OCI-LY3 (cell line): ENCODE measurements around the gene LCE2C.

ENCODE experiments used
- CTCF ChIP-seq: fragments of 200-600, 300-600 bp; sonication (generic); IDR thresholded peaks from 2 replicates; pipeline ENCODE4 v1.5.1; 2014; ENCODE audit warnings: antibody characterized with exemption, low read length, low read depth
- EZH2phosphoT487 ChIP-seq: fragments of 200-600 bp; shearing (Covaris generic); IDR thresholded peaks from 2 replicates; pipeline ENCODE4 v1.6.1; 2018; ENCODE audit warnings: antibody characterized with exemption, mixed run types, low read depth

- TF ChIP-seq CTCF (no peak), EZH2phosphoT487 (no peak)
Measured at GRCh38 chr1:152697701-152698600, 22.9 kb downstream of the LCE2C start, which contains the start of gene LCE2A.
